ENCODE results near the gene DUS2.

The DUS2 gene

GRCh38 chr16:68047987-68048386, 24.9 kb downstream of the DUS2 start:
- DNase-seq, result no peak

DNA sequence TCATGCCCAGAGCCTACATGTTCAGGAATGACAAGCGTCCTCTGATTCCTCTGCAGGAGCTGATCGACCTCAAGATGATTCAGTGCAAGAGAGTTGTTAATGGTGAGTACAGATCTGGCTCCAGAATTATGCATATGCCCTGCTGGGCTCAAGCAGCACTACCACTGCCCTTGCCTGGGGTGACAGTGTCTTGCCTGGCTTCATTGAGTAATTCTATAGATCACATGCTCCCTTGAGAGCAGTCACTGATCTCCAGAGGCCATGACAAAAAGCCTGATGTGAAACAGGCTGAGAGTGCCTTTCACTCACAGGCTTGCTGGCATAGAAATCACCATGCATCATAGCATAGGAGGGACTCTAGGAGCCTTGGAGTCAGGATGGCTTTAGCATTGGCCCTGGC, 26.4 kb downstream of the DUS2 start:
- peak; percentile 58 for DNase-seq

DNA sequence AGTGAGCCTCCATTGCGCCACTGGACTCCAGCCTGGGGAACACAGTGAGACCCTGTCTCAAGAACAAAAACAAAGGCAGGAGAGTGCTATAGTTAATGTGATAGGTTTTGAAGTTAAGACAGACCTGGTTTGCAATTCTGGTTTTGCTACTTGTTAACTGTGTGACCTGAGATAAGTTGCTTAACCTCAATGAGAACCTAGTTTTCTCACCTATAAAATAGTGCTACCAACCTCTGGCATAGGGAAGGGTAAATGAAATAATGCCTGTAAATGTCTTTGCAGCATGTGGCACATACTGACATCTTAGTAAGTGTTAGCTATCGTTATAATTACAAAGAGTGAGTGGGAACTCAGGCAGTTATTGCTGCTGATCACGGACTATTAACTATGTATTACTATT, 32.3 kb downstream of the DUS2 start:
- no peak for DNase-seq

GRCh38 chr16:68059804-68060203, 36.7 kb downstream of the DUS2 start:
- no peak for DNase-seq

DNA sequence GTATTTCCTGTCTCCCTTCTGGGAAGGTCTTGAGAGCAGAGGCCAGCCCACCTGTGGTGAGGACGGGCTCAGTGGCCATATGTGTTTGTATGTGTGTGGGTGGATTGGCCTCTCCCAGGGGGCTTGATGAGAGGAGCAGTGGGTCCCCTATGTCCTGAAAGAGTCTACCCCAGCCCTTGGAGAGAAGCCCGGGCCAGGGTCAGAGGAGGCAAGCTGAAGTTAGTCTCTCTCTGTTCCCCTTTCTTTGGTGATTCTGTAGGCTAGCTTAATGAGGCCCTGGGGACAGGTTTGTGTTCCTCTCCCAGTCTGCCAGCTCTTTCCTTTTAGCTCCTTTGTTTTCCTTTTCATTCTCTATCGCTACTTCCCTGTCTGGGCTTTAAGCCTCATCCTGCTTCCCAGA, 38.3 kb downstream of the DUS2 start:
- DNase-seq, result no peak

GRCh38 chr16:68062910-68063393, 39.9 kb downstream of the DUS2 start:
- no peak for DNase-seq

- DNase-seq, result peak; percentile 78
Measured at GRCh38 chr16:68064791-68065365, 41.8 kb downstream of the DUS2 start.

DNA sequence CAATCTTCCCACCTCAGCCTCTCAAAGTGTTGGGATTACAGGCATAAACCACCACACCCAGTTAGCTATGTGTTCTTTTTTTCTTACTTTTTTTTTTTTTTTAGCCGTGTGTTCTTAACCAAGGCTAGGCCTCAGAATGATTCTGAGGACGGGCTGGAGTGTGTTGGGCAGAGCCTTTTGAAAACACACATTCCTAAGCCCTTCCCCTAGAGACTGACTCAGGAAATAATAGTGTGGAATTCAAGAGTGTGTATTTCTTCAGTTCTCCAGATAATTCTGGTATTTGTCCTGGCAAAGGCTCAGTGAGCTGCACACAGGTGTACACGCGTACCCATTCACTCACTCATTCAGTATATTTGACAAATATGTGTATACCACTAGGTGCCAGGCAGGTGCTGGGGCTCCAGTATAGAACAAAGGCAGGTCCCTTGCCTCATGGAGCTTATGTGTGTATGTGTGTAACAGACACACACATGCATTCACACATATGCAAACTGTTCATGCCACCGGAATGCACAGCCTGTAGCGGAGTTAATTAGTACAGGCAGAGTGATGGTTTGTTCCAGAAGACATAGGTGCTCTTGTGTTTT, 42.7 kb downstream of the DUS2 start:
- no peak for DNase-seq

DNA sequence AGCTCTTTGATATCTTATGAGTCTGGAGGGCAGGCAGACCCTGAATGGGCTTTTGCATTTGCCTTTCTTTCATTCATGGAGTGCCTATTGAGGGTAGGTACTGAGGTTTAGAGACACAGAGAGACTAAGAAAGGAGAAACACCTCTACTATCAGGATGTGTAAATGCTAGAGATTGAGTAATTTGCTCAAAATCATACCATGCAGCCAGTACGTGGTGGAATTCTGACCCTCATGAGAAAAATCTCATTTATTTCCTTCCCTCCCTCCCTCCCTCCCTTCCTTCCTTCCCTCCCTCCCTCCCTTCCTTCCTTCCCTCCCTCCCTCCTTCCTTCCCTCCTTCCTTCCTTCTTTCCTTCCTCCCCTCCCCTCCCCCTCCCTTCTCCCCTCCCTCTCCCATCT, 43.7 kb downstream of the DUS2 start:
- no peak for DNase-seq

- DNase-seq, result no peak
Measured at GRCh38 chr16:68068926-68069325, 45.8 kb downstream of the DUS2 start.

GRCh38 chr16:68069511-68070248, 46.6 kb downstream of the DUS2 start:
- DNase-seq, result no peak

- no peak for DNase-seq
Measured at GRCh38 chr16:68070249-68070730, 47.2 kb downstream of the DUS2 start.

DNA sequence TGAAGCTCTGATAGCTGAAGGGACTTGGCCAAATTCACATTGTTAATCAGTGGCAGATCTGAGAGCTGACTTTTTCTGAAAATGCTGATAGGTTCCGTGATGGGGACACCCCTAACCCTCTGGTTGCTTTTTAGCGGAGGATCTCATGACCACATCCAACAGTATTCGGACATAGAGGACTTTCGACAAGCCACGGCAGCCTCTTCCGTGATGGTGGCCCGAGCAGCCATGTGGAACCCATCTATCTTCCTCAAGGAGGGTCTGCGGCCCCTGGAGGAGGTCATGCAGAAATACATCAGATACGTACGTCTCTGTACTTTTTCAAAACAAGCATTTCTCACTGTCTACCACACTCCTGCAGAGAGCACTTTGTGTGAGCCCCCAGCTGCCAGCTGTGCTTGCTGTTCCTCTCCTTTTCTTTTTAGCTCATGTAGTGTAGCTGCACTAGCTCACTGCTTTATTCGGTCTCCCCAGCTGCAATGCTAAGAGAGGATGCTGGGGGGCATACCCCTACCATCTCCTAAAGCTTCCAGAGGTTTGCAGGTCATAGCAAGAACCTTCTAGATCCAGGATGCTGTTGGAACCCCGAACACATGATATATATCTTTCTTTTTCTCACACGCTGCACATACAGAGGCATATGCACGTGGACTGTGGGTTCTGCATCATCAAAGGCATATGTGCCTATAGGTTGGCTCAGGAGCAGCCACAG, 47.9 kb downstream of the DUS2 start:
- no peak for DNase-seq

DNA sequence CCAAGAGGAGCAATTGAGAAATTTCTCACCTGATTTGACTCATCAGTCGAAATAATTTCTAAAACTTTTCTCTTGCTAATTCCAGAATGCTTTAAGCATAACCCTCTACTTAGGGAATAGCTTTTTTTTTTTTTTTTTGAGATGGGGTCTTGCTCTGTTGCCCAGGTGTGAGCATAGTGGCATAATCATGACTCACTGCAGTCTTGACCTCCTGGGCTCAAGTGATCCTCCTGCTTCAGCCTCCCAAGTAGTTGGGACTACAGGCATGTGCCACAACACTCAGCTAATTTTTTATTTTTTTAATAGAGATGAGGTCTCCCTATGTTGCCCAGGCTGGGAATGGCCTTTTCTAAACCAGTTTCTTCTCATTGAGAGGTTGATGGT, 48.4 kb downstream of the DUS2 start:
- no peak for DNase-seq

DNA sequence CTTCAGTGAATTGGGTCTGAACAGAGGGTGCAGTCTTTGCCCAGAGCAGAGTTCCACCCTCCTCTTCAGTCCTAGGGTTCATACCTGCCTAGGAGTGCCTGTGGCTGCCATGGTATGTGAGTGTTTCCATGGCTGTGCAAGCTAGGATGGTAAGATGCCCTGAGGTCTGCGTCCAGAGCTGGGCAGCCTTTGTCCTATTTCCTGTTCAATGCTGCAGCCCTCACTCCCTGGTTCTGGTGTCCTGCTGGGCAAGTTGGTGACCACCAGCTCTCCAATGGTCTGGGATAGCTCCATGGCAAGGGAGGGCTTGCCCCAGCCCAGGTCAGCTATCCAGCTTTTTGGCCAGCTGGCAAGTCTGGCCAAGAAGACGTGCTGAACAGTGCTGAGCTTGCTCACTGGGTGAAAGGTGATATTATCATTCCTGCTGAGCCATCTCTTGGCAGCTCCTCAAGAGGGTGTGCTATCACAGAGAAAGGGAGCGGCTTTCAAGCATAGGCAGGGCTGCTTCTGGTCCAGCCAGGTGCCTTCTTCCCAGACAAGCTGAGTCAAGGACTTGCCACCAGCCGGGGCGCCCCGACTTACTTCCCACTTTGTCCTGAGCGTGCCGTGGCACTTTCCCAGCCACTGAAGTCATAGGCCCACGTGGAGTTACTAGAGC, 49.1 kb downstream of the DUS2 start:
- DNase-seq, result no peak

- DNase-seq, result no peak
Measured at GRCh38 chr16:68073902-68074760, 51.0 kb downstream of the DUS2 start.

DNA sequence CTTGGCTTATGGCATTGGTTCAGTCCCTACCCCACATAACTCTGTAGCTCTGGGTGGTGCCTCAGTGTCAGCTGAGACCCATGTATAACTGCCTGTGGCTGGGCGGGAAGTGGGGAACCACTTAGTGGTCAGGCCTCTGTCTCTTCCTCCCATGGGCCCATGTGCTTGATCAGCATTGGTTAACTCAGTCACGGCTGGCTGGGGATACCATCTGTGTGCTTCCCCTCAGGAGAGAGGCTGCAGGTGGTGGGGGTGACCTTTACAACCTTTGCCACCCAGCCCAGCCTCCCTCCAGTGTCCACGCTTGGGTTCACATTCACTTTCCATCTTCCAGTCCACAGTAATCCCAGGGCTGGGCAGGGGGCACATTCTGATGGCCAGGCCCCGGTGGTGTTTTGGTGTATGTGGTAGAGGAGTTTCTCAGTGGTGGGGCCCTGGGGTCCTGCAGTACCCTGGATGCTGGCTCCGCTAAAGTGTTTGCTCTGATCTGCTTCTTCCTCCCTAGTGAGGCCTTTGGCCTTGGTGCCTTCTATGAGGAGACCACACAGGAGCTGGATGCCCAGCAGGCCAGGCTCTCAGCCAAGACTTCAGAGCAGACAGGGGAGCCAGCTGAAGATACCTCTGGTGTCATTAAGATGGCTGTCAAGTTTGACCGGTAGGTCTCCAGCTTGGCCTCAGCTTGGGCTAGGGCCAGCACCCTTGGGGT, 51.9 kb downstream of the DUS2 start:
- DNase-seq, result no peak

DNA sequence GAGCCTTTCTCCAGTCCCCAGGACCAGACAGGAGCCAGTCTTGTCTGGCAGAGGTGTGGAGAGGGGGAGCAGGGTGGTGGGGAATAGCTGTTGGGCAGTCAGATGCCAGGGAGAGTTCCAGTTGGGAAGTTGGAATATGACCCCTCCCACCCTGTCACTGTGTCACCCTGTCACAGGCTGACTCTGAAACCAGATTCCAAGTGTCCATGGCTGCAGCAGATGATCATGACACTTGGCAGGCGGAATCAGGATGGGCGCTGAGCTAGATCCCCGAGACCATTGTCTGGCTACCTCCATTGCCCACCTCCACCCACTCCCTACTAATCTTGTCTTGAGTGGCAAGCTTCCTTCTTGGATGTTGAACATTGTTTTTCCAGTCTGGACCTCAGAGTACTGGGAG, 52.9 kb downstream of the DUS2 start:
- DNase-seq, result no peak

DNA sequence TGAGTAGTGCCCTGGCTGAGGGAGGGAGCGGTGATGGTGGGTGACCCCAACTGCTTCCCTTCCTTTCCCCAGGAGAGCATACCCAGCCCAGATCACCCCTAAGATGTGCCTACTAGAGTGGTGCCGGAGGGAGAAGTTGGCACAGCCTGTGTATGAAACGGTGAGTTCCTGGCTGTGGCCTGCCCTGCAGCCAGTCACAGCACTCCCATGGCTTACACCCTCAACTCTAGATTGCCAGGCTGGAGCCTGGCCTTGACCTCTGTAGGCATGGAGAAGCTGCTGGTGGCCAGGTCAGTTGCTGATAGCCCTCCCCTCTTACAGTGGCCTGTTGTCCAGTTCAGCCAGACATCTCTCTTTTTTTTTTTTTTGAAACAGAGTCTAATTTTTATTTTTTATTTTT, 53.5 kb downstream of the DUS2 start:
- DNase-seq, result no peak

- DNase-seq, result no peak
Measured at GRCh38 chr16:68077866-68078700, 55.0 kb downstream of the DUS2 start.
